Measurements from ENCODE around the gene SPTBN4. TPM values are rescaled to one million over a fixed set of nuclear protein-coding genes. Genes with fewer than 3 reads are reported as not detected.

Gene SPTBN4
- total RNA-seq, 4 donors from 2014 or later = 1.4 to 5.1 (median 2.3) TPM

GRCh38 chr19:40567040-40567749 is 100.4 kb downstream of the SPTBN4 start:
- TF ChIP-seq CTCF (IDR thresholded peaks at IDR 0.05; ENCODE audit: low read depth) = no peak

GRCh38 chr19:40567750-40568494 is 101.1 kb downstream of the SPTBN4 start:
- TF ChIP-seq CTCF (IDR thresholded peaks at IDR 0.05; ENCODE audit: low read depth) = no peak

- no peak for TF ChIP-seq CTCF (IDR thresholded peaks at IDR 0.05; ENCODE audit: low read depth)
Observed at GRCh38 chr19:40570313-40571004, 103.7 kb downstream of the SPTBN4 start.

DNA sequence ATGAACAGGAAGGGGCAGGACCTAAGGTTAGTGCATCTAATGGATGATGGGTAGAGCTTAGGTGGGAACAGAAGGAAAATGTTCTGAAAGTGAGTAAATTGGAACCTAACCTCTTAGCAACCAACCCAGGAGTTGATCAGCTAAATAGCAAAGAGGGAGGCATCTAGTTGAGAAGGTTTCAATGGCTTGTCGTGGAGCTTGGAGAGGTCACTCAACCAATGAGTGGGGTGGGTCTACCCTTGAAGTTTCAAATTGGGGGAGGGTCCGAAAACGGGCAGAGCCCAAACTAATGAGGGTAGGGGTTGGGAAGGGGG is 104.2 kb downstream of the SPTBN4 start:
- TF ChIP-seq CTCF (IDR thresholded peaks at IDR 0.05; ENCODE audit: low read depth) = no peak

GRCh38 chr19:40571831-40572495 is 105.2 kb downstream of the SPTBN4 start:
- no peak for TF ChIP-seq CTCF (IDR thresholded peaks at IDR 0.05; ENCODE audit: low read depth)

GRCh38 chr19:40575326-40575725 is 108.5 kb downstream of the SPTBN4 start:
- TF ChIP-seq CTCF (IDR thresholded peaks at IDR 0.05; ENCODE audit: low read depth) = no peak

DNA sequence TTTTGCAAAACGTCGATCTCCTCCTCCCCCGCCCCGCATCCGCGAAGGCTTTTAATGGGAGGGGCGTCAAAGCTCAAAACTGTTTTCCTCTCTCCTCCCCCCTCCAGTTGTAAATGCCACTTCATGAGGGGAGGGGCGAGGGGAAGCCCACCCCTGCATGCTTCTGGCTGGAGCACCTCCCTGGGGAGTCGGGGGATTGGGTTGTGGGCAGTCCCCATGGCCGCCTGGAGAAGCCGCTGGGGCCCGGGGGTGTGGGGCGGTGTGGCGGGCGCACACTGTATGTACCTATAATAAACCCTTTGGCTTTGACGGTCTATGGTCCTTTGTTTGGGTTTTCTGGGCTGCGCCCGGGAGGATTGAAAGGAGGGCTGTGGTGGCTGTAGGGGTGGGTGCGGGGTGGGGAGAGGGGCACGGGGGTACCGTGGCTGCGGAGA is 109.4 kb downstream of the SPTBN4 start:
- TF ChIP-seq CTCF (IDR thresholded peaks at IDR 0.05; ENCODE audit: low read depth) = no peak

Measured in subcutaneous adipose tissue (tissue), 4 donors.